Esophagus muscularis mucosa (tissue), 4 donors: ENCODE data around the gene FAM168B. TPM values are rescaled to one million over a fixed set of nuclear protein-coding genes. Genes with fewer than 3 reads are reported as not detected.
A peak's percentile ranks its signal among the peaks of the same experiment; 100 is the strongest.

Source experiments
- DNase-seq: peaks from one replicate; pipeline ENCODE4 v3.0.0-alpha.2; 2017; ENCODE audit errors: extremely low spot score
- H3K27ac ChIP-seq, 4 donors: fragments of 200-600 bp; sonication (generic); replicated peaks in 1 of 4; 1 replicate in 3 of 4; 2 replicates in 1 of 4; pipeline ENCODE4 v1.5.1; 2016 to 2019; ENCODE audit warnings: mild to moderate bottlenecking in 1 of 4
- H3K27me3 ChIP-seq, 4 donors: fragments of 200-600 bp; sonication (generic); one replicate each; pipeline versions ENCODE4 v1.5.1 to v1.6.0; 2016 to 2019
- H3K36me3 ChIP-seq, 4 donors: fragments of 200-600 bp; sonication (generic); one replicate each; pipeline ENCODE4 v1.5.1; 2016 to 2019
- H3K4me1 ChIP-seq, 4 donors: fragments of 200-600 bp; sonication (generic); one replicate each; pipeline ENCODE4 v1.5.1; 2016 to 2019
- H3K4me3 ChIP-seq, 4 donors: fragments of 200-600 bp; sonication (generic); 1 replicate in 2 of 4; 2 replicates in 2 of 4; pipeline ENCODE4 v1.5.1; 2016 to 2019; ENCODE audit warnings: mild to moderate bottlenecking in 4 of 4, moderate library complexity in 1 of 4
- H3K9me3 ChIP-seq, 4 donors: fragments of 200-600 bp; sonication (generic); 1 replicate in 3 of 4; 2 replicates in 1 of 4; pipeline ENCODE4 v1.5.1; 2016 to 2019
- CTCF ChIP-seq, 3 experiments: fragments of 200-600 bp in 2 of 3; fragments of 450-650 bp in 1 of 3; sonication (generic) in 2 of 3; IDR thresholded peaks; one replicate each; pipeline ENCODE4 v1.5.1; 2017 to 2019; ENCODE audit warnings: antibody characterized with exemption in 3 of 3, mild to moderate bottlenecking in 2 of 3, moderate library complexity in 1 of 3
- EP300 ChIP-seq: sonication (generic); formaldehyde crosslinking; IDR thresholded peaks from one replicate; pipeline ENCODE4 v1.6.1; 2017; ENCODE audit warnings: antibody characterized with exemption
- POLR2A ChIP-seq: fragments of 450-650 bp; IDR thresholded peaks from one replicate; pipeline ENCODE4 v1.6.1; 2017; ENCODE audit warnings: antibody characterized with exemption, moderate library complexity, mild to moderate bottlenecking, low read depth
- POLR2AphosphoS5 ChIP-seq, 2 donors: sonication (generic); formaldehyde crosslinking; IDR thresholded peaks; one replicate each; pipeline ENCODE4 v1.6.1; 2017; ENCODE audit warnings: antibody characterized with exemption in 2 of 2
- WGBS: methylation state at CpG from one replicate; pipeline ENCODE4 v1.1.5; 2018; 5-methylcytosine and 5-hydroxymethylcytosine counted together
- intact Hi-C: fragments of 100-400 bp; cut with DNase I; formaldehyde crosslinking; loops from one replicate; pipeline ENCODE4 v1.15.1; 2023
- total RNA-seq, 4 donors: library from RNA; depleted of rRNA; stranded (reverse); fragments of >200 nt; gene quantifications; one replicate each; pipeline versions ENCODE4 v1.1.0 to v1.2.1, GENCODE V29; 2016

The FAM168B gene
- total RNA-seq, 4 donors from 2014 or later: 155 to 193 (median 182) TPM

GRCh38 chr2:131036696-131037397 lies 56.4 kb downstream of the FAM168B start:
- intact Hi-C loops: no loop called here
- no peaks in the 10 kb centered on the region for H3K9me3 ChIP-seq
- no peak overlapping the region for H3K27ac ChIP-seq
- TF ChIP-seq EP300 (no peak), POLR2A (no peak), CTCF (IDR thresholded peaks at IDR 0.05) (no peak), POLR2AphosphoS5 (IDR thresholded peaks at IDR 0.05) (no peak)
- 94% methylated on average over 6 of the region's 11 CpGs for WGBS
- no peak for DNase-seq
- H3K4me1 ChIP-seq: peaks cover 5 to 42% (median 28%) of the 10 kb centered on the region in 4 donors
- no peak overlapping the region for H3K4me3 ChIP-seq
- H3K36me3 ChIP-seq: peaks cover 0 to 23% (median 5%) of the 10 kb centered on the region in 4 donors
- peaks cover 0 to 7% (median 0%) of the 10 kb centered on the region in 4 donors for H3K27me3 ChIP-seq

GRCh38 chr2:131036269-131036668 lies 57.0 kb downstream of the FAM168B start:
- WGBS: 44% methylated on average over 4 of the region's 6 CpGs
- intact Hi-C loops: no loop called here
- peaks cover 0 to 17% (median 2%) of the 10 kb centered on the region in 4 donors for H3K36me3 ChIP-seq
- no peaks in the 10 kb centered on the region for H3K9me3 ChIP-seq
- H3K27me3 ChIP-seq: peaks cover 0 to 7% (median 0%) of the 10 kb centered on the region in 4 donors
- TF ChIP-seq CTCF (IDR thresholded peaks at IDR 0.05): no peak
- no peak for TF ChIP-seq POLR2AphosphoS5 (IDR thresholded peaks at IDR 0.05)
- TF ChIP-seq EP300: no peak
- TF ChIP-seq POLR2A: no peak
- no peak for DNase-seq
- no peak overlapping the region for H3K4me3 ChIP-seq
- no peak overlapping the region for H3K27ac ChIP-seq
- peaks cover 5 to 42% (median 28%) of the 10 kb centered on the region in 4 donors for H3K4me1 ChIP-seq

DNA sequence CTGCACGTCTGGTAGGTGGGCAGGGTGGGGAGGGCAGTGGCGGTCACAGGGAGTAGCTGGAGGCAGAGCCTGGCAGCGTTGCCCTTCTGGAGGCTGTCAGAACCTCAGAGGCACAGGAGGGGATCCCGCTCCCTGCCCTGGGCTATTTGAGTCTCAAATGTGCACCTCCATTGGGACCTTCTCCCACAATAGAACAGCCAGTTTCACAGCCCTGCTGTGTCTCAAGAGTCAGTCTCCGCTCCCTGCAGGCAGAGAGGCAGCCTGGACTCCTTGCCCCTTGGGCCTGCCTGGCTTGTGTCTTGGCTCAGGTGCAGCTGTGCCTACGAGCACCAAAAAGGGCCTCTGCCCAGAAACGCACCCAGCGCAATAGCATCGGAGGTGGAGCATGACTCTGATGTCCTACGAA lies 57.4 kb downstream of the FAM168B start:
- 42% methylated on average over 7 of the region's 10 CpGs for WGBS
- no peak for DNase-seq
- intact Hi-C loops: no loop called here
- no peaks in the 10 kb centered on the region for H3K9me3 ChIP-seq
- no peak for TF ChIP-seq CTCF (IDR thresholded peaks at IDR 0.05)
- TF ChIP-seq POLR2A: no peak
- TF ChIP-seq EP300: no peak
- TF ChIP-seq POLR2AphosphoS5 (IDR thresholded peaks at IDR 0.05): no peak
- peaks cover 0 to 13% (median under 1%) of the 10 kb centered on the region in 4 donors for H3K36me3 ChIP-seq
- H3K4me3 ChIP-seq: peak overlapping the region; percentile 58 to 68 (median 59)
- H3K4me1 ChIP-seq: peaks cover 5 to 41% (median 28%) of the 10 kb centered on the region in 4 donors
- peak overlapping the region in 3 of 4 donors; percentile 31 to 61 (median 49) for H3K27ac ChIP-seq
- H3K27me3 ChIP-seq: peaks cover 0 to 7% (median 0%) of the 10 kb centered on the region in 4 donors

DNA sequence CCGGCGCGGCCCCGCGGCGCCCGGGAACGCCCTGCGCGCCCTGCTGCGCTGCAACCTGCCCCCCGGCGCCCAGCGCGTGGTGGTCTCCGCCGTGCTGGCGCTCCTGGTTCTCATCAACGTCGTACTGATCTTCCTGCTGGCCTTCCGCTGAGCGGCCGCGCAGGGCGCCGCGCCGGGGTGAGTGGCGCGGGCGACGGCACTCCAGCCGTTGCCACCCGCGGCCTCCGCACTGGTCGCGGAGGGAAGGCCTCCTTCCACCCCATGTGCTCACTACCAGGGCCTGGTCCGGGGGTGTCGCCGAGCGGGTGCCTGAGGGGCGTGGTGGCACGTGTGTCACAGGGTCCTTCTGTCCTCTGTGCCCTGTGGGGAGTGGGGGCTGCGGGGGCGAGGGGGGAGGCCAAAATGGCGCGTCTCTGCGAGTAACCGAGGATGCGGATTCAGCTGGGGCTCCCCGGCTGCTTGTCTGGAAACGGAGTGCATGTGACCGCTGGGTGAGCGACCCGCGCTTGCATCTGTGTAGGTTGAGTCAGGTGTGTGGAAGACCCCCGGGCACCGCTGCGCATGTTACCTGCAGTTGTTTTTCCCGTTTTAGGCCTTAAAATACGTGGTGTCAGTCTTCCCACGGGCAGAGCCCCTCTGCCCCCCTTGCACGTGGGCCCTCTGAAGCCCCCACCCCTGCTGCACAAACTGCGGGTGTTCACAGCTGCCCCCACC lies 58.0 kb downstream of the FAM168B start:
- Histone ChIP-seq H3K36me3 (peaks cover 0 to 7% (median 0%) of the 10 kb centered on the region in 4 donors), H3K4me3 (peak overlapping the region; percentile 58 to 68 (median 59)), H3K27ac (peak overlapping the region in 3 of 4 donors; percentile 49 to 62 (median 61)), H3K9me3 (no peaks in the 10 kb centered on the region), H3K27me3 (peaks cover 0 to 7% (median 0%) of the 10 kb centered on the region in 4 donors), H3K4me1 (peaks cover 5 to 35% (median 26%) of the 10 kb centered on the region in 4 donors)
- intact Hi-C loops: no loop called here
- no peak for DNase-seq
- WGBS: 26% methylated on average over 17 of the region's 65 CpGs
- TF ChIP-seq POLR2A (no peak), EP300 (no peak), CTCF (IDR thresholded peaks at IDR 0.05) (no peak), POLR2AphosphoS5 (IDR thresholded peaks at IDR 0.05) (no peak)
